Eye (tissue), 1 donor: ENCODE data around the gene PKP2.

ENCODE experiments used
- DNase-seq: peaks from one replicate; pipeline ENCODE4 v3.0.0-alpha.2; 2015

Gene PKP2

DNA sequence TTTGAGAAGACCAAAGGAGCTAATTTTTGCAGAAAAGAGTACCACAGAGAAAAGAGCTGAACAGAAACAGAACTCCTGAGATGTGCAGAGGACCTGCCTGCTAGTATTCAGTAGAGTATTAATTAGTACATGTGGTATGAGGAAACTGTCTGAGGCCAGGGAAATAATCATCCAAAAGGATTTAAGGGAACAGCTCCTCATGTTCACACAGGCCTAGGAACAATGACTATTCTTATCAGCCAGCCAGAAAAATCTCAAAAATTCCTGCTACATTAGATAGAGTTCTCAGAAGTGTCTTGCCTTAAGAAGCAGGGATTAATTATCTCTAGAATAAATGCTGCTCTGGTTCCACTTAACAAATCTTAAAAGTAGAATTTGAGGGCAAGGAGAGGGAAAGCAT is 36.4 kb downstream of the PKP2 start:
- DNase-seq: no peak

DNA sequence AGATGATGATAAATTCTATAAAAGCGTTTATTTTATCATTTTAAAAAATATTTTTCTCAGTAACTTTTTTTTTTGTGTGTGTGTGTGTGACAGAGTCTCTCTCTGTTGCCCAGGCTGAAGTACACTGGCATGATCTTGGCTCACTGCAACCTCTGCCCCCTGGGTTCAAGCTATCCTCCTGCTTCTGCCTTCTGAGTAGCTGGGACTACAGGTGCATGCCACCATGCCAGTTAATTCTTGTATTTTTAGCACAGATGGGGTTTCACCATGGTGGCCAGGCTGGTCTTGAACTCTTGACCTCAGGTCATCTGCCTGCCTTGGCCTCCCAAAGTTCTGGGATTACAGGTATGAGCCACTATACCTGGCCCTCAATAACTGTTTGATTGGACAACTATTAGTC is 37.2 kb downstream of the PKP2 start:
- no peak for DNase-seq

DNA sequence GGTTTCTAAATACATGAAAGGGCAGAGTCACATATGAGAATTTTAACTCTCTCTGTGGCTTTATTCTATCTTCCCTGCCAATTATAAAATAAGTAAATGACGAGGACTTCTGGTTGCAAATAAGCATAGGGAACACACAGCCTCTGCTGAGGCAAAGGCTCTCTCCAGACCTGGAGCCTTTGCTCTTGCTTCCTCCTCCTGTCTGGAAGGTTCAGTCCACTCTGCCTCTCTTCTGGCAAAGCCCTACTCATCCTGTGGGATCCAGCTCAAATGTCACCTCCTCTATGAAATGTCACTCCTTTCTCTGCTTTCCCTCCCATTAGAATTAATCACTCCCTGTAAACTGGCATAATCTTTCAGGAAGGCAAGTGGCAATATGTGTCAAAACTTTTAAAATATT is 41.9 kb downstream of the PKP2 start:
- DNase-seq: no peak

DNA sequence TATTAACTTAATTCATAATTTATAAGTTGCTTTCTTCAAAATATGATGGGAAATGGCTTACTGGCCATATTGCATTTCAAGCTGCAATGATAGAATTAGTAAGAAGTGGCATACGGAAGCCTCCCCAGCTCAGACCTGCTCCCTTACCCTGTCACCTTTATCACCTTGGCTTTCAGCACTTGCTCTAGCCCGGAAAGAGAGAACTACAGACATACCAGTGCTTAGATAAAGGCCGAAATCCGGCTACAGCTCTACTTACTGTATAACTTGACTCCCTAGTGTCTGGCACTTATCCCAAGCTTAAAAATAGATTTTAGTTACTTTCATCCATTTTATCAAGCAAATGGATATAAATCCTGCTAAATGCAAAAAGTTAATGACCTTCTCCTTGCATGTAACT is 42.5 kb downstream of the PKP2 start:
- no peak for DNase-seq

DNA sequence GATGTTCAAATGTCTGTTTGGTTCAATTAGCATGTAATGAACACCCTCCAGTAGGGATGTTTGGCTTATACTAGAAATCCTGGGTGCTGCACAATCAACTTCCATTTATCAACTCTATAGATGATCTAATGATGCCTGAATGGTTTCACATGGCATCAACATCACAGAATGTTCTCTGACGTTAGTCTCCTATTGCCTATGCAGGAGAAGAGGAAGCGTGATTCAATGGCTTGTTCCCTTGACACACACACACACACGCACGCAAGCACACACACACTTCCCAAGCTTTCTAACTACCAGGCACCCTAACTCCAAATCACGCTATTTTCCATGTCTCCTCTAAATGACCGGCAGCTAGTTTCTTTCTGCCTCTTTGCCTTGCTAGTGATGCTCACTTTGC is 49.3 kb downstream of the PKP2 start:
- DNase-seq: no peak

DNA sequence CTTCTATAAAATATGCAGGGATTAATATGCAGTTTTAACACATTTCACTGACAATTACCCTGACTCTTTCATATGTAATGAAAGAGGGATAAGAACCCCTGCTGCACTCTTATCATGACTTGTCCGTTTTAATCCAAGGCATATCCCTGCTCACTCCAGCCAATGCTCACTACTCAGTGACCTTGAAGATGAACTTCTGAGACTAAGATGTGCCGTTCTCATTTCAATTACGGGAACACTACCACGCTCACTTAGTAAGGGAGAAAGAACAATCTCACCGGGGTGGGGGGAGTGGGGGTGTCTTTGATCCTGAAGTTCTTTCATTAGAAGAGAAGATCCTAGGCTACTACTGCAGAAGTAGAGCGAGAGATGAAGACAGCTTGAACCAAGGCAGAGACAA is 50.5 kb downstream of the PKP2 start:
- no peak for DNase-seq

DNA sequence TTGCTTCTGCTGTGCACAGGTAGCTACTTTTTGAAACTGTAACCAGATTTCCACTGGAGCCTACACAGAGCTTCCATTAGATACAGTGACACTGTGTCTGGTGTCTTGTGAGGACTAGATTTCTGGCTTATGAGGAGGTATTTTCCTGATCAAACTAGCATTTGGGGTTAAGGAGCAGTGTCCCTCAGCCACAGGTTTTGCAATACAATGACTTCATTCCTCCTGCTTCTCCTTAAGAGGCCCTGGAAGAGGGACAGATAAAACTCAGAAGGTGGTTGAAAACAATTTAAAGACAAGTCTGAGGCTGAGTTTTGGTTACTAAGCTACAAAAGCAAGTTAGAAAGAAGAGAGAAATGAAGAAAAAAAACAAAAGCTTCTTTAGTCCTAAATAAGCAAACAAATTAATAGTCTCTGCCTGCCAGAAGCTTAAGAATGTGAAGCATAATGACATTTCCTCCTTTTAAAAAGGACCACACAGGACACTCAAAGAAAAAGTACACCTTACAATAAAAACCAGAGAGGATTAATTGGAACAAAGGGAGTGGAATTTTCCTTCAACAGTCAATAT is 53.0 kb downstream of the PKP2 start:
- no peak for DNase-seq

DNA sequence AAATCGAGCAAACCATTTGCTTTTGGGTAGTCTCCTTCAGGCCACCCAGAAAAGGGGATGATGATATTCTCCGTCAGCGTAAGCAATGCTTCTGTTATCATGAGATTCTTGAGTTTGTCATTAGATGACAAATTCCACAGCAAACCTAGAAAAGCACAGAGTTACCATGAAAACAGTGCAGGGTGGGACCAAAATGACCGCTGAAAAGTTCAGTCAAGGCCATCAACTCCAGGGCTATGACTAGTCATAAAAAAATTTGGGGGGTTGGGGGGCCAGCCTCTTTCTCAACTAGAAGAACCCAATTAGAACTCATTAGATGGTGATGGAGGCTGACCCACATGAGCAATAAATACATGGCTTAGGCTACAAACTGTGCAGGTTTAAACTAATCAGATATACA is 55.5 kb downstream of the PKP2 start:
- no peak for DNase-seq

DNA sequence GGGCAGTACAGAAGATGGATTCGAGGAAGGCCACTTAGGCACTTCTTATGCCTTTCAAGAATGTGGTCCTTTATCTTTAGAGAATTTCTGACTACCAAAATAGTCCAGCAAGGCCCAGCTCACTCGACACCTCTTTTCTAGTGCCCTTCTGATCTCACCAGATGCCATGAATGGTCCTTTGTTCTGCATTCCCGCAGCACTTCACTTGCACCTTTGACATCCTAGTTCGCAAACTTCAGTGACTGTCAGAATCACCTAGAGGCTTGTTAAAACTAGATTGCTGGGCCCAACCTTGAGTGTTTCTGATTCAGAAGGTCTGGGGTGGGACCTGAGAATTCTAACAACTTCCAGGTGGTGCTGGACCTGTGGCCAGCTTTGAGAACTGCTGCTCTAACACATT is 56.7 kb downstream of the PKP2 start:
- DNase-seq: no peak

DNA sequence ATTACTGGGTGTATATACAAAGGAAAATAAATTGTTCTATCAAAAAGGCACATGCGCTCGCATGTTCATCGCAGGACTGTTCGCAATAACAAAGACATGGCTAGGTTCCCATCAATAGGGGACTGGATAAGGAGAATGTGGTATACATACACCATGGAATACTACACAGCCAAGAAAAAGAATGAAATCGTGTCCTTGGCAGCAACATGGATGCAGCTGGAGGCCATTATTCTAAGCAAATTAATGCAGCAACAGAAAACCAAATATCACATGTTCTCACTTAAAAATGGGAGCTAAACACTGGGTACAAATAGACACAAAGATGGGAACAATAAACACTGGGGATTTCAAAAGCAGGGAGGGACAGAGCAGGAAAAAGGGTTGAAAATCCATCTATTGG is 58.6 kb downstream of the PKP2 start:
- no peak for DNase-seq

DNA sequence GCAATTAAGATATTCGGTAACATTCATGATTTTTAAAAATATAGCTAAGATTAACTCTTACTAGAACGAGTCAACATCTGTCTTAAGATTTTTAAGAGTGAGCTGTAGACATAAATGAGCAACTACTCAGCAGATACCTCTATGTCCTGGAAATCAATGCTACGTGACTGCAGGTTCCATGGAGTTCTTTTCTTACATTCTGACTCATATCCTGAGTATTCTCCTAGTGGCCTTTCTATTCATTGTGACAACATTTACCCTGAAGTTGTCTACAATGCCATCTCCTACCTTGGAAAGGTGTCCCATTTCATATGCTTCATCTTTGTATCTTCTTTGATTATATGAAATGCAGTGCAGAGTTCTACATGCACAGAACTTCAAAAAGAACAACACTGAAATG is 59.9 kb downstream of the PKP2 start:
- DNase-seq: no peak

DNA sequence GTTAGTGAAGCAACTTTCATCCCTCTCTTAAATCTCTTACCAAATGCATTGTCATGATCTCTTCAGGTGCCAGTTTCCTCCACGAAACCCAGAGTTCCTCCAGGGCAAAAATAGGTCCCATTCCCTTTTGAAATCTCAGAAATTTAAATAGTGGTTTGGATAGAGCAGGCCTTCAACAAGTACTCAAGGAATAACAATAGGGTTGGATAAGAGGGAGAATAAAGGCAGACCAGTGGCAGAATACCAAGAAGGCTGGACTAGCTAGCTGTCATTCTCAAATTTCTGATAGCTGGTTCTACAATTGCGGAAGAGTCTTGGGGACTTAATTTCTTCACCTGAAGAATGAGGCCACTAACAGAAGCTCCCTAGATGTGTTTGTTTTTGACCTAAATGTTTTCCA is 62.5 kb downstream of the PKP2 start:
- no peak for DNase-seq

DNA sequence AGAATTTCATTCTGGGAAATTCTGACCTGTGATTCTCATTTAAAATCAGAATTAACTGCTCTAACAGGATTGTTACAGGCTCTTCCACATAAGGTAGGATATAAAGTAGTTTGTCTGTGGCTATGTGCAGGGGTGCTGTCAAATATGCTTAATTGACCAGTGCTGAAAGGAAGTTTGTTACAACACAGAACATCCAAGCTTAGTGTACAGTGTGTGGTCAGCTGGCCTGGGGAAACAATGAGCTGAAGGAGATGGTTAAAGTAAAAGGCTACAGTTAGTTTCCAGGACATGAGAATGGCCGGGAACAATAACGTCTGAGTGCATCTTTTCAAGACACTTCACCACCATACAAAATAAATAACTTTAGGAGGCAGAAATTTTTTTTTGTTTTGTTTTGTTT is 68.0 kb downstream of the PKP2 start:
- no peak for DNase-seq

DNA sequence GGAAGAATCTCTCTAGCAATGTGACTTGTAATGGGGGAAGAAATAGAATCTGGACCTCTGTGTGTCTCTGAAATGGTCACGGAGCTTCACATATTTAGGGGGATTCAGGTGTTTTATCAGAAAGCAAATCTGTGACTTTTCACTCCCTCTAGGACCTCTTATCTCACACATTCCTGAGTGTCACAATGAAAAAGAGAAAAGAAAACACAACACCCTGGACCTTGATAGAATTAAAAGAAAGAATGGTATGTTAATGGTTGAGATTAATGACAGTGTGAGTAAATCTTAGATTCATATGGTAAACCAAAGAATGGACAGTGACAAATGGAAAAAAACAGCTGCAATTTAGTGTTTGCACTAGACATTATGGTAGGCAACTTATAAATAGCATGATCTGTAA is 68.5 kb downstream of the PKP2 start:
- DNase-seq: no peak

DNA sequence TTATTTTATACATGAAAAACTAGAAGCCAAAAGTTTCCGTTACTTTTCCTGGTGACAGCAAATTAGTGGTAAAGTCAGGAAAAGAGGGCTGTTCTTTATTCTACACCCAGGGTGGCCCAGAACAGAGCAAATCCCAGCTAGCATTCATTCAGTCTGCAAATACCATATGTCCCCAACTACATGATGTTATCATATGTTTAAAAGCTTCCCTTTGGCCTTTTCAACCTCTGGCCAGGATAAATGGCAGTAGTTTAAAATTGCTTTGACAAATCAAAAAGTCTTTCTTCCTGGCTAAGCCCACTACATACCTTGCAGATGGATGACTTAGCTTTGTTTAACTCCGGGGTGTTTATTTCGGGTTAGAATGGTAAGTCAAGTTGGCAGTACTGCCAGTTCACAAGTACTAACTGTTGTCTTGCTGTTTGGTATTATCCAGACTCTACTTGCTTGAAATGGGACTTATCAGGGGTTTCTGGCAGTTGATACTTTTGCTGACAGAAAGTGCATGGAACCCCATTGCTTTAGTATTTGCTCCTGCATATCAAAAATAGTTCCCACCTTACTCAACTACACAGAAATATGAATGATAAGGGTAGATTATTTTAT is 69.7 kb downstream of the PKP2 start:
- DNase-seq: no peak

DNA sequence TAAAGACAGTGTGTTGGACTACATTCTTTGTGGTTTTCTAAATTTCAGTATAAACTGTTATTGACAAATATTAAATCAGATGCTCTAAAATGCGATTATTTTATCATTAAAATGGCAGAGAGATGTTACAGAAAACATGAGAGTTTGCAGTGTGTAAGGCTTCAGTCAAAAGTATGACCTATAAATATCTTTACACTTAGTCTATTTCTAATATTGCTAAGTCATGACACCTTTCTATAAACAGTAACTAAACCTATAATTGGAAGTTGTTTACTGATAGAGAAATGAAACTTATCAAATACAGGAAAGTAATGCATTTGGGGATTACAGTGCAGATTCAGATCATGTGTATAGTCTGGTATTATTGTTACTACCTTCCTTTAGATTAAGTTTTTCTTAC is 72.0 kb downstream of the PKP2 start:
- no peak for DNase-seq

DNA sequence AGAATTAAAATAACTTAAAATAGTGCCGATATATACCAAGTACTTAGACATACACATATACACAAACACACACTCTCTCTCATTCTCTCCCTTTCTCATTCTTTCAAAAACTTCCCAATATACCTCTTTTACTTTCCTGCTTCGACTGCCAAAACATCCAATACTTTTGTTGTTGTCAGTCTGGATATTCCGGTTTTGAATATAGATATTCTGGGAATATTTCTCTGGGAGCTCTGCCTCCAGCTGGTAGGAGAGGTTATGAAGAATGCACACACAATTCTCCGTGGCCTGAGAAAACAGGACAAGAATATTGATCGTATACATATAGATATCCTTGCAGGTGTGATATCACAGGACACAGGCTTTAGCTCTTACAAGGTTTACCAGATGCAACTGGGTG is 74.2 kb downstream of the PKP2 start:
- no peak for DNase-seq

DNA sequence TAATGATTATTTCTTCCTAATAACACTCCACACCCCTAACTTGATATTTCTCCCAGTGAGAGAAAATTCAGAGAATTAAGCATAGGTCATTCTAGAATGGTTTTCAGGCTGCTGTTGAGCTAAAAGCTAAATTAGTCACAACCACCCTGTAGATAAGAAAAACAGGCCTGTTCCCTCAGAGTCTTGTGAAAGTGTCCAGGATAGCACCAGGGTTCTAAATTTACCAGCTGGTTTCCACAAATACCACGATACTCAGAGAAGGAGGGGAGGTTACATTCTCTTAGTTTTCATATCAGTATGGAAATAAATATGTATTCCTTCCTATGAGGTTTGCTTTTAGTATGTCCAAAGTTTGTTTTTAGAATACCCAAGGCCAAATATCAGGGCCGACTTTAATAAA is 74.9 kb downstream of the PKP2 start:
- DNase-seq: no peak

DNA sequence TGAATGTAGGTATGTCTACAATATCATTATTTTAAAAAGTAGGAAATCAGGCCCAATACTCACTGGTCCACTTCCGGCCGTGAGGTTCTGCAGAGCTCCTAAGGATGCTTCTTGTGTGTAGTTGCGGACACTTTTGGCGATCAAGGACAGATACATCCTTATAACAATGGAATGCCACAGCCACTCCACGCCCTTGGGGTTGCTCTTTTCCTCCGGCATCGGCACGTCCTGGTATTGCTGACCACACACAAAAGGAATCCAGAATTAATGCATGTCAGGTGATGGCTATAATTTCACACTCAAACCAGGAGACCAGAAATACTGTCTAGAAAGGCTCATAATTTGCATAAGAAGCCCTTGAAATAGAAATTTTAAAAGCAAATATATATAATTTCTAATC is 75.3 kb downstream of the PKP2 start:
- no peak for DNase-seq

DNA sequence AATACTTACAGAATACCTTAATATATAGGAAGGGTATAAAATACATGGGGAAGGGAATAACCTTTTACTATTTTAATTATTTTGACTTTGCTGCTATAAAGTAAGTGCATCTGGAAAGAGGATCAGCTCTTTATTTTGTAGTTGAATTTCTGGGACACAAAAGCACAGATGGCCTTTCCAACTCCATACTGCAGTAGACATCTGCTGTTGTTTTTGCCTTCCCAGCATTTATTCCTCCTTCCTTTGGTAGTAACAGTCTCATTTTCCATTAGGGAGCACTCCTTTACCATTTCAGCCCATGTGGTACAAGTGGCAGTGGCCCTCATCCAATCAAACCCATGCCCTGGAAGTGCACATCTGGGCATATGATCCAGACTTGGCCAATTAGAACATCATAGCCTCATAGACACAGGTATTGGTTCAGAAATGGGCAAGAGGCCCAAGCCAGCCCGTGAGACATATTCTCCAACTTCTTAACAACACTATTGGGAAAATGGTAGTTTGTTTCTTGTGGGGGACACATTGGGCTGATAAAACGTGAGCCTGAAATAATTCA is 76.1 kb downstream of the PKP2 start:
- DNase-seq: no peak

DNA sequence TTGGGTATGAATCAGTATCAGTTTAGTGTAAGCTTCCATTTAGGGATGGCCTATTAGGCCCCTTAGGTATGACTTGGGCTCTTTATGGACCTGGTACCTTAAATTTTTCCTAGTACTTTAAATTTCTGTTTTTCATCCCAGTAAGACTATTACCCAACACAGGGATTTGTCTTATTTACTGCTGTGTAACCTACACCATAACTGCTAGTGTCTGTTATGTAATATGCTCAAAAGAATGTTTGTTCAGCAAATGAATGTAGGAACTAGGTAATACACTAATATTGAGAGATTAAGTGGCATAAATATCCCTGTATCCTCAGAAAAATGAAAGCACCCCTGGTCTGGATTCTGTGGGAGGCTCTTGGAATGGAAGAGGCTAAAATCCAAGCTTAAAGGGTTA is 77.2 kb downstream of the PKP2 start:
- no peak for DNase-seq

DNA sequence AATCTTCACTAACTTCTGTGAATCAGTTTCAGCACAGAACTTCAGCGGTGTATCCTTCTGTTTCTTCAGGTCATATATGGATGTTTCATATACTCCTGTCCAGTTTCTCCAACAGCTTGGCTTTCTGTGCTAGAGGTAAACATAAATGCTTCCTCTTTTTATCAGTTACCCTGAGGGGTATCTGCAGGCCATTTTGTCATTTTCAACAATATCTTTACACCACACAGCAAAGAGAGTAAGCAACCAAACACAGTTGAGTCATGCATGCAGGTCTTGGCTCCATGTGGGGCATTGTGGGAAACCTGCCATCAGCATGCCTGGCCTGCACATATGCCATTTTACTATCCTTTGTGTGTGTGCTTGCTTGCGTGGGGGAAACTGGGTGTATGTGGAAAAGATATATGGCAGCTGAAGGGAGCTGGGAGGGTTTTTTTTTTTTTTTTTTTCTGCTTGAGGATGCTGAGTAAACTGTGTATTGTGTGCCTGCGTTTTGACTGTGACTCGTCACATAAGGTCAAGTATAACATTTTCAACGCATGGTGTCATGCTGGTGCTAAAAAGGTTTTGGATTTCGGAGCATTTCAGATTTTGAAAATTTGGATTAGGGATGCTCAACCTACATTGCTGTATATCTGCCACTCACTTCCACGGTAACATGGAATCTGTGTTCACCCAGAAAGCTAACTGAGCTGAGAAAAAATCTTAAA is 84.7 kb downstream of the PKP2 start:
- no peak for DNase-seq

DNA sequence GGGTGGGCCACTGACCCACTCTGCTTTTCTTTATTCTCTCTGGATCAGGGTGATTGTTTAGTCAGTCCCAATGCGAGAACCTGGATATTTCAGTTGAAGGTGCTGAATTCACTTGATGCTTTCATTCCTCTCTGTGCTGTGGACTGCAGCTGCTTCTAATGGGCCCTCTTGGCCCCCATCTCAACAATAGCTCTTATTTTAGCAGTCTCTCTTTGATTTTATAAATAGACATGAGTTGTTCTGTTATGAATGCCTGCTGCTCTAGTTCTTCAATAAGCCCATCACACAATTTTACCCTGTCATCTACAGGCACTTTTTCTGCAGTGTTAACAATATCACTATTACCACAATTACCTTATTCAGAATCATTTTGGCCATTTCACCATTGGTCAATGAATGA is 86.7 kb downstream of the PKP2 start:
- no peak for DNase-seq

DNA sequence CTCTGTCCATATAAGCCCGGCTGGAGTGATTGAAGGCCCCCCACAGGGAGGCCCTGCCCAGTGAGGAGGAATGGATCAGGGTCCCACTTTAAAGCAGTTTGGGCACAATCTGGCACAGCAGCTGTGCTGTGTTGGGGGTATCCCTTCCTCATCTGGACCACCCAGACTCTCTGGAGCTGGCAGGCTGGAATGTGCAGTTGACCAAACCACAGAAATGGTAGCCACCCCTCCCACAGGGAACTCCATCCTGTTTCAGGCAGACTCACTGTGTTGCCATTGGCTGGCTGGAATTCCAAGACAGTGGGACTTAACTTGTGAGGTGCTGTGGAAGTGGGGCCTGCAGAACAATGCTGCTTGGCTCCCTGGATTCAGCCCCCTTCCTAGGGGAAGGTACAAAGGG is 87.4 kb downstream of the PKP2 start:
- DNase-seq: no peak

DNA sequence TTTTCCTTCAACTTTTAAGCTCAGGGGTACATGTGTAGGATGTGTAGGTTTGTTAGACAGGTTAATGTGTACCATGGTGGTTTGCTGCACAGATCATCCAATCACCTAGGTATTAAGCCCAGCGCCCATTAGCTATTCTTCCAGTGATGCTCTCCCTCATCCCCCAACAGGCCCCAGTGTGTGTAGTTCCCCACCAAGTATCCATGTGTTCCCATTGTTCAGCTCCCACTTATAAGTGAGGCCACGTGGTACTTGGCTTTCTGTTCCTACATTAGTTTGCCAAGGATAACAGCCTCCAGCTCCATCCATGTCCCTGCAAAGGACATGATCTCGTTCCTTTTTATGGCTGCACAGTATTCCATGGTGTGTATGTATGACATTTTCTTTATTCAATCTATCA is 92.3 kb downstream of the PKP2 start:
- DNase-seq: no peak
